ENCODE data around the gene CREBZF. TPM values are rescaled to one million over a fixed set of nuclear protein-coding genes. Genes with fewer than 3 reads are reported as not detected.

CREBZF gene, protein sequence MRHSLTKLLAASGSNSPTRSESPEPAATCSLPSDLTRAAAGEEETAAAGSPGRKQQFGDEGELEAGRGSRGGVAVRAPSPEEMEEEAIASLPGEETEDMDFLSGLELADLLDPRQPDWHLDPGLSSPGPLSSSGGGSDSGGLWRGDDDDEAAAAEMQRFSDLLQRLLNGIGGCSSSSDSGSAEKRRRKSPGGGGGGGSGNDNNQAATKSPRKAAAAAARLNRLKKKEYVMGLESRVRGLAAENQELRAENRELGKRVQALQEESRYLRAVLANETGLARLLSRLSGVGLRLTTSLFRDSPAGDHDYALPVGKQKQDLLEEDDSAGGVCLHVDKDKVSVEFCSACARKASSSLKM
- total RNA-seq (2021), result 50.2 and 52.5 TPM in 2 replicates
- long read RNA-seq, full-length matches to known transcripts, result 96 of 139 reads
- long read RNA-seq, partial matches to known transcripts, result 30 of 139 reads
- long read RNA-seq, other reads (novel, unspliced or antisense), result 13 of 139 reads

DNA sequence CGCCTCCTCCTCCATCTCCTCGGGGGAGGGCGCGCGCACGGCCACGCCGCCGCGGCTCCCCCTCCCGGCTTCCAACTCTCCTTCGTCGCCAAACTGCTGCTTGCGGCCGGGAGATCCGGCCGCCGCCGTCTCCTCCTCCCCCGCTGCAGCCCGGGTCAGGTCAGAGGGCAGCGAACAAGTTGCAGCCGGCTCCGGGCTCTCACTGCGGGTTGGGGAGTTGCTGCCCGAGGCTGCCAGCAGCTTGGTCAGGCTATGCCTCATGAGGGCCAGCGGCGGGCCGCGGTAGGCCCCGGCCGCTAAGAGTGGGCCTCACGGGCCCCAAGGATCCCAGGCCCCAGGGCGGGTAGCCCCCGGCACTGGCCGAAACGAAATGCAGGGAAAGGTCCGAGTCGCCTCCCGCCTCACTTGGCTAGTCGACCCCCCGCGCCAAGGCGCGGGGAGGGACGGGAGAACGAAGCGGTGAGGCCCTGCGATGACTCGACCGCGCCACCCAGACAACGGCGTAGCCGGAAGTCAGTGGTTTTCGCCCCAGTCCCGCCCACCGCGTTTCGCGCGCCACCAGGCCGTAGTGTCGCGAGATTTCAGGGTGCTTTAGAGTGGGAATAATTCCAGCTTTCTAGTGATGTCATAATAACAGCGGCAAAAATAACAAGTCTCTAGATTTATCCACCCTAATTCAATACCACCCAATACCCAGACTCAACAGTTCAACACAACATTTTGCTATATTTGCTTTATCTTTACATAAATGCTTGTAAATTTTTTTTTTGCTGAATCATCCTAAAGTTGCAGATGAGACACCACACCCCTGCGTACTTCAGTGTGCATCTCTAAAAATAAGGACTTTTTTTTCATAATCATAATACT lies at the start of gene CREBZF:
TSS of gene CREBZF (minus strand) at position 515 of the 867 bp plus-strand sequence. CDS start at position 261, 254 bp downstream.
- no peaks in the 10 kb centered on the region for H4K20me1 ChIP-seq (ENCODE audit: control insufficient read depth, insufficient read depth, insufficient read length)
- H4K5ac ChIP-seq (ENCODE audit: insufficient read length, low read depth, low read length), result peak within 1 kb of the TSS; percentile 70
- H3K27me3 Mint-ChIP-seq (ENCODE audit: low read depth), result peaks cover 2% of the 10 kb centered on the region
- H3K23me2 ChIP-seq (ENCODE audit: insufficient read length, low read depth, low read length, poor library complexity, severe bottlenecking), result peaks cover 7% of the 10 kb centered on the region
- H2BK15ac ChIP-seq (ENCODE audit: low read depth, low read length), result no peak within 1 kb of the TSS
- H3K36me3 Mint-ChIP-seq (ENCODE audit: insufficient read depth in 1 of 3, low read depth in 3 of 3), result peaks cover 32 to 43% (median 33%) of the 10 kb centered on the region in 3 experiments
- H3K4ac ChIP-seq (ENCODE audit: low read depth, low read length), result peak within 1 kb of the TSS; percentile 92
- H3K4me1 ChIP-seq (ENCODE audit: insufficient read depth, low read length), result no peaks in the 10 kb centered on the region
- H2AFZ ChIP-seq (ENCODE audit: low read length), result peak within 1 kb of the TSS; percentile 11
- peak within 1 kb of the TSS; percentile 97 to 99 (median 98) for H3K27ac Mint-ChIP-seq
- H3K9me3 Mint-ChIP-seq, result no peaks in the 10 kb centered on the region; a peak in 1 of 5 replicates
- H3K4me2 ChIP-seq (ENCODE audit: insufficient read depth, insufficient read length, low read length), result peak within 1 kb of the TSS; percentile 100
- peak within 1 kb of the TSS; percentile 98 for H3K9ac ChIP-seq (ENCODE audit: extremely low read depth, insufficient read length, low read length)
- TF ChIP-seq, protein P1, sequence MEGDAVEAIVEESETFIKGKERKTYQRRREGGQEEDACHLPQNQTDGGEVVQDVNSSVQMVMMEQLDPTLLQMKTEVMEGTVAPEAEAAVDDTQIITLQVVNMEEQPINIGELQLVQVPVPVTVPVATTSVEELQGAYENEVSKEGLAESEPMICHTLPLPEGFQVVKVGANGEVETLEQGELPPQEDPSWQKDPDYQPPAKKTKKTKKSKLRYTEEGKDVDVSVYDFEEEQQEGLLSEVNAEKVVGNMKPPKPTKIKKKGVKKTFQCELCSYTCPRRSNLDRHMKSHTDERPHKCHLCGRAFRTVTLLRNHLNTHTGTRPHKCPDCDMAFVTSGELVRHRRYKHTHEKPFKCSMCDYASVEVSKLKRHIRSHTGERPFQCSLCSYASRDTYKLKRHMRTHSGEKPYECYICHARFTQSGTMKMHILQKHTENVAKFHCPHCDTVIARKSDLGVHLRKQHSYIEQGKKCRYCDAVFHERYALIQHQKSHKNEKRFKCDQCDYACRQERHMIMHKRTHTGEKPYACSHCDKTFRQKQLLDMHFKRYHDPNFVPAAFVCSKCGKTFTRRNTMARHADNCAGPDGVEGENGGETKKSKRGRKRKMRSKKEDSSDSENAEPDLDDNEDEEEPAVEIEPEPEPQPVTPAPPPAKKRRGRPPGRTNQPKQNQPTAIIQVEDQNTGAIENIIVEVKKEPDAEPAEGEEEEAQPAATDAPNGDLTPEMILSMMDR (conservative IDR thresholded peaks at IDR 0.05), result no peak
- H3K4me1 Mint-ChIP-seq, result peaks cover 27 to 38% of the 10 kb centered on the region in 2 experiments
- H3T11ph ChIP-seq (ENCODE audit: low read length), result no peak within 1 kb of the TSS
- peak within 1 kb of the TSS; percentile 98 for H4K91ac ChIP-seq (ENCODE audit: insufficient read length, low read depth, low read length)
- no peaks in the 10 kb centered on the region for H3K9me3 ChIP-seq (ENCODE audit: control insufficient read depth, low read depth, low read length)
- H2BK5ac ChIP-seq (ENCODE audit: insufficient read length, low read length), result peak within 1 kb of the TSS; percentile 90
- no peak within 1 kb of the TSS for H2BK12ac ChIP-seq (ENCODE audit: insufficient read length, low read depth, low read length)
- DNase-seq, result peak; percentile 95
- no peak within 1 kb of the TSS for H2AK5ac ChIP-seq (ENCODE audit: insufficient read length, low read length)
- peak within 1 kb of the TSS; percentile 98 for H3K14ac ChIP-seq (ENCODE audit: insufficient read depth, low read length)
- H3K56ac ChIP-seq (ENCODE audit: insufficient read length, low read depth, low read length), result no peak within 1 kb of the TSS
- no peaks in the 10 kb centered on the region for H3K79me1 ChIP-seq (ENCODE audit: insufficient read depth, low read depth, low read length, poor library complexity, severe bottlenecking)
- peak within 1 kb of the TSS; percentile 94 for H3K18ac ChIP-seq (ENCODE audit: insufficient read length, low read depth, low read length)
- no CpG with 5 or more reads among the region's 67 CpGs for WGBS (ENCODE audit: extremely low coverage, insufficient read length, low lambda C conversion rate)
- H2BK20ac ChIP-seq (ENCODE audit: low read depth, low read length, poor library complexity, severe bottlenecking), result no peak within 1 kb of the TSS
- H3K79me2 ChIP-seq (ENCODE audit: insufficient read depth, low read length), result peaks cover 26% of the 10 kb centered on the region
- H3K27me3 ChIP-seq (ENCODE audit: insufficient read depth, low read length), result no peaks in the 10 kb centered on the region; the same call in 1 of the 2 replicates
- H3K4me3 Mint-ChIP-seq, result peak within 1 kb of the TSS; percentile 98 to 100
- no peak within 1 kb of the TSS for H2BK120ac ChIP-seq (ENCODE audit: low read depth, low read length, poor library complexity, severe bottlenecking)
- no peak within 1 kb of the TSS for H3K23ac ChIP-seq (ENCODE audit: insufficient read length, low read depth, low read length)
- peak within 1 kb of the TSS; percentile 42 for H3K27ac ChIP-seq (ENCODE audit: insufficient read length, low read depth, low read length)
- no peak within 1 kb of the TSS for H4K8ac ChIP-seq (replicated peaks; ENCODE audit: insufficient read length, low read depth, low read length)

All from H9 (cell line).